NCI-H2107 treated with DMSO at 0.1 percent for 48 hours (cell line): ENCODE data around the gene MUC6.

Experiments used
- DNase-seq: peaks from one replicate; lab custom pipeline; 2025; ENCODE audit not compliant: unreplicated experiment; lab: John Stamatoyannopoulos, UW

The MUC6 gene, protein sequence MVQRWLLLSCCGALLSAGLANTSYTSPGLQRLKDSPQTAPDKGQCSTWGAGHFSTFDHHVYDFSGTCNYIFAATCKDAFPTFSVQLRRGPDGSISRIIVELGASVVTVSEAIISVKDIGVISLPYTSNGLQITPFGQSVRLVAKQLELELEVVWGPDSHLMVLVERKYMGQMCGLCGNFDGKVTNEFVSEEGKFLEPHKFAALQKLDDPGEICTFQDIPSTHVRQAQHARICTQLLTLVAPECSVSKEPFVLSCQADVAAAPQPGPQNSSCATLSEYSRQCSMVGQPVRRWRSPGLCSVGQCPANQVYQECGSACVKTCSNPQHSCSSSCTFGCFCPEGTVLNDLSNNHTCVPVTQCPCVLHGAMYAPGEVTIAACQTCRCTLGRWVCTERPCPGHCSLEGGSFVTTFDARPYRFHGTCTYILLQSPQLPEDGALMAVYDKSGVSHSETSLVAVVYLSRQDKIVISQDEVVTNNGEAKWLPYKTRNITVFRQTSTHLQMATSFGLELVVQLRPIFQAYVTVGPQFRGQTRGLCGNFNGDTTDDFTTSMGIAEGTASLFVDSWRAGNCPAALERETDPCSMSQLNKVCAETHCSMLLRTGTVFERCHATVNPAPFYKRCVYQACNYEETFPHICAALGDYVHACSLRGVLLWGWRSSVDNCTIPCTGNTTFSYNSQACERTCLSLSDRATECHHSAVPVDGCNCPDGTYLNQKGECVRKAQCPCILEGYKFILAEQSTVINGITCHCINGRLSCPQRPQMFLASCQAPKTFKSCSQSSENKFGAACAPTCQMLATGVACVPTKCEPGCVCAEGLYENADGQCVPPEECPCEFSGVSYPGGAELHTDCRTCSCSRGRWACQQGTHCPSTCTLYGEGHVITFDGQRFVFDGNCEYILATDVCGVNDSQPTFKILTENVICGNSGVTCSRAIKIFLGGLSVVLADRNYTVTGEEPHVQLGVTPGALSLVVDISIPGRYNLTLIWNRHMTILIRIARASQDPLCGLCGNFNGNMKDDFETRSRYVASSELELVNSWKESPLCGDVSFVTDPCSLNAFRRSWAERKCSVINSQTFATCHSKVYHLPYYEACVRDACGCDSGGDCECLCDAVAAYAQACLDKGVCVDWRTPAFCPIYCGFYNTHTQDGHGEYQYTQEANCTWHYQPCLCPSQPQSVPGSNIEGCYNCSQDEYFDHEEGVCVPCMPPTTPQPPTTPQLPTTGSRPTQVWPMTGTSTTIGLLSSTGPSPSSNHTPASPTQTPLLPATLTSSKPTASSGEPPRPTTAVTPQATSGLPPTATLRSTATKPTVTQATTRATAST (N-terminal part only)

DNA sequence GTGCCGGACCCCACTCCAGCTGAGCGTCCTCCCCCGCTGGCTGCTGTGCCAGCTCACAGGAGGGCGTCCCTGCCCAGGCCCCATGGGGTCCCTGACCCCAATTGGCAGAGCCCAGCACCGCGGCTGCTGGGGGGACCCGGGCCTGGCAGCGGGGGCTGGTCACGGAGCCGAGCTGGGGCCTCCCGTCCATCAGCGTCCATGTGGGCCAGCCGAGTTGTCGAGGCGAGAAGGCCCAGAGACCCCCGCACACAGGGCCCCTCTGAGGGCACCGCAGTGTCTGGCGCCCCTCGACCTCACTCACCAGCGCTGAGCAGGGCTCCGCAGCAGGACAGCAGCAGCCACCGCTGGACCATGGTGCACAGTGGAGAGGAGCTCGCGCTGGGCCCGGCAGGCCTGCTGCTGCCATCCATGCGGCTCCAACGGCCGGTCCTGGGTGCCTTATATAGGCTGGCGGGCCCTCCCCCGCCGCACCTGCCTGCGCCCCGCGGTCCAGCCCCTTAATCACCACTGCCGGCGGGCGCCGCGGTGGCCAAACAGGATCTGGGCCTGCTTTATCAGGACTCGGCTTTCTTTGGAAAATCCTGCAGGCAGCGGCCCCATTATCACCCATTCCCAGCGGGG lies at the start of gene MUC6:
MUC6 (minus strand) TSS at position 416 of the 621 bp plus-strand sequence; CDS start at position 353, 63 bp downstream.
- DNase-seq = no peak

DNA sequence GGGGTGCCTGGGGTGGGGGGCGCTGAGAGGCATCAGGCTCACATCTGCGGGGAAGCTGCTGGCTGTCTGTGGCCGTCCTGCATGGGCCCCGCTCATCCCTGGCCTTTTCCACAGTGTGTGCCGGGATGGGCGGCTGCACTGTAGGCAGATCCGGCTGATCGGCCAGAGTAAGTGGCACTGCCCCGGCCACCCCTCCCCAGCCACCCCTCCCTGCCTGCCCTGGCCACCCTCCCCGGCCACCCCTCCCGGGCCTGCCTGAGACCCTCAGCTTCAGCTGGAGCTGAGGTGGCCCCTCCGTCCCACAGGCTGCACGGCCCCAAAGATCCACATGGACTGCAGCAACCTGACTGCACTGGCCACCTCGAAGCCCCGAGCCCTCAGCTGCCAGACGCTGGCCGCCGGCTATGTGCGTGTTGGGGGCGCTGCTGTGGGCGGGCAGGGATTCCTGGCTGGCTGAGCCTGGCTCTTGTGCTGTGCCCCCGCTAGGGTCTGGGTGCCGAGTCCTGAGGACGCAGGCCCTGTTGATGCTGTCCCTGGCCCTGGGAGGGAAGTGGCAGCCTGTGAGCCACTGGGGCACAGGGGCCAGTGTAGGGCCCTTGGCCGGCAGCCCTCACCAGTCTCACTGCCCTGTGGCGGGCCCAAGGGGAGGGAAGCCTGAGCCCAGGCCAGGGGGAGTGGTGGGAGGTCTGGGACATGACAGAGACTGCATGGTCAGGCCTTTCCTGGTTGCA lies 49.1 kb upstream of the MUC6 start:
- DNase-seq = no peak

GRCh38 chr11:1084561-1085439 lies 48.3 kb upstream of the MUC6 start:
- no peak for DNase-seq

DNA sequence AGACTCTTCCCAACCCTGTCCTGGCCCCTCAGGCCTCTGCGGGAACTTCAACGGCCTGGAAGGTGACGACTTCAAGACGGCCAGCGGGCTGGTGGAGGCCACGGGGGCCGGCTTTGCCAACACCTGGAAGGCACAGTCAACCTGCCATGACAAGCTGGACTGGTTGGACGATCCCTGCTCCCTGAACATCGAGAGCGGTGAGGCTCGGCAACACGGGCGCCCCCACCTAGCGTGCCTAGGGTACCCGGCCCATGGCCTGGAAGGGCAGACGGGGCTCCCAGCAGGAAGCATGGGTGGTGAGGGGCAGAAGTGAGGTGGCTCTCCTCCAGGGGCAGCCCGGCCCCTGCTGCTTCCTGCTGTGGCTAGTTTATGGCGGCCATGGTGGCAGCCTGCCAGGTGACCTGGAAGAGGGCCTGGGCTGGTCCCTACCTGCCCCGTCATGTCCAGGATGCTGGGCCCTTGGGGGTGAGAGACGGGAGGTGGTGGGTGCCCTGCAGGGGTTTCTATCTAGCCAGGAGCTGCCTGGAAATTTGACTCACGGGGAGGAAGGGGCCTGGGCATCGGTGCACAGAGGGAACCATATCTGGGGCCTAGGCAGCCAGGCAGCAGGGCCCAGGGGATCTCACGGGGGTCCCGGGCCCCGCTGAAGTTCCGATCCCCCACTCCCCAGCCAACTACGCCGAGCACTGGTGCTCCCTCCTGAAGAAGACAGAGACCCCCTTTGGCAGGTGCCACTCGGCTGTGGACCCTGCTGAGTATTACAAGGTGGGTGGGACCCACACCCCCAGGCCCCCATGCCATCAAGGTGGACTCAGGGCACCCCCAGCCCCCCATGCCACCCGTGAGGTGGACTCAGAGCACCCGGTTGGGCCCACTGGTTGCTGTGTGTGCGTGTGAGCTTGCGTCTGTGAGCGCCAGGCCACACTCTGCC lies 47.4 kb upstream of the MUC6 start:
- DNase-seq = no peak

DNA sequence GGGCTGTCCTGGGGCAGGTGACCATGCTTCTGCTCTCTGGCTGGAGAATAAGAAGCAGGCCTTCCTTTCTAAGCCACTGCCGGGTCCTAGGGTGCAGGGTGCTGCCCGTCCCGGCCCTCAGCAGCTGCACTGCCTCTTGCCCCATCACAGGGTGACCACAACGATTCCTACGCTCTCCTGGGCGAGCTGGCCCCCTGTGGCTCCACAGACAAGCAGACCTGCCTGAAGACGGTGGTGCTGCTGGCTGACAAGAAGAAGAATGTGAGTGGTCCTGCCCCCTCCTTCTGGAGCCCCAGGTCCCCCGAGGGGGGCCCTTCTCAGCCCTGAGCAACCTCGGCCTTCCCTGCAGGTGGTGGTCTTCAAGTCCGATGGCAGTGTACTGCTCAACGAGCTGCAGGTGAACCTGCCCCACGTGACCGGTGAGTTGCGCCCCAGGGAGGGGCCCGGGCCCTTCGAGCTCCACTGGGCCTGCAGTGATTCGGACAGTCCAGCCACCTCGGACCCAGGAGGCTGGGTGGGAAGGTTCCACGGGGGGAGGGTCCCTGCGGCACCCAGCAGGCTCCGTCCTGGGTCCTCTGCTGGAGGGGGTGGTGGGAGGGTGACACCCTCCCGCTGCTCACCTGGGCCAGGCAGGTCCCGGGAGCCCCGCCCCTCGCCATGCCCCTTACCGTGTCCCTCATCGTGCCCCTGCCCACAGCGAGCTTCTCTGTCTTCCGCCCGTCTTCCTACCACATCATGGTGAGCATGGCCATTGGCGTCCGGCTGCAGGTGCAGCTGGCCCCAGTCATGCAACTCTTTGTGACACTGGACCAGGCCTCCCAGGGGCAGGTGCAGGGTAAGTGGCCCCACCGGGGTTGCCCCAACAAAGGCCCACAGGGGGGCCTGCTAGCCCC lies 46.5 kb upstream of the MUC6 start:
- no peak for DNase-seq

DNA sequence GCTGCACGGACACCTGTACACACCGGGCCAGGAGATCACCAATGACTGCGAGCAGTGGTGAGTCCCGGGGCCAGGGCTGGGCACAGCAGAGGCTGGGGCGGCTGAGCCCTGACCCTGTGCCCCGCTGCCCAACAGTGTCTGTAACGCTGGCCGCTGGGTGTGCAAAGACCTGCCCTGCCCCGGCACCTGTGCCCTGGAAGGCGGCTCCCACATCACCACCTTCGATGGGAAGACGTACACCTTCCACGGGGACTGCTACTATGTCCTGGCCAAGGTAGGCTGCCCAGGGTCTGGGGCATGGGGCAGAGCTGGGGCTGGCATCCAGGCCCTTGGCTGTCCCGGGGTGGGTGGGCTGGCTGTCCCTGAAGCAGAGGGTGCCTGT lies 45.8 kb upstream of the MUC6 start:
- no peak for DNase-seq

DNA sequence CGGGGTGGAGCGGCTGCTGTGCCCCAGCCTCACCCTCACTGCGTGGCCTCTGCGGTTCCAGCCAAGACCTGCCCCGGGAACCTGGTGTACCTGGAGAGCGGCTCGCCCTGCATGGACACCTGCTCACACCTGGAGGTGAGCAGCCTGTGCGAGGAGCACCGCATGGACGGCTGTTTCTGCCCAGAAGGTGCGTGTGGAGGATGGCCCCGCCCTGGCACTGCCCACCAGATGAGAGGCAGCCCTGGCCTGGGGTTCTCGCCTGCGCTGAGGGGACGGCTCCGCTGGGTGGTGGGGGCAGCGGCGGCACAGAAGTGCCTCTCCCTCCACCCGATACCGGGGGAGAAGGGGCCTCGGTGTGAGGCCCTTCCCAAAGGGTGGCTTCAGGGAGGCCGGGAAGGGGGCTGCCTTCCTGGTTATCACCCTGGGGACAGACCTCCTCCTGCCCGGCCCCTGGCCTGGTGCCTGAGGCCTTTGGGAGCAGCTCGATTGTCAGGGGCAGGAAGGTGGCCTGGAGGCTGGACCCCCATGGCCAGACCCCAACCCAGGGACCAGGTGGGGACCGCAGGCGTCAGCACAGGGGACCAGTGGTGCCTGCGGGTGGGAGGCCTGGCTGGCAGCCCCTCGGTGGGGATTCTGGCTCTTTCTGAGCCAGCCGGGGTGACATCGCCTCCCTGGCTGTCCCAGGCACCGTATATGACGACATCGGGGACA lies 45.2 kb upstream of the MUC6 start:
- no peak for DNase-seq

DNA sequence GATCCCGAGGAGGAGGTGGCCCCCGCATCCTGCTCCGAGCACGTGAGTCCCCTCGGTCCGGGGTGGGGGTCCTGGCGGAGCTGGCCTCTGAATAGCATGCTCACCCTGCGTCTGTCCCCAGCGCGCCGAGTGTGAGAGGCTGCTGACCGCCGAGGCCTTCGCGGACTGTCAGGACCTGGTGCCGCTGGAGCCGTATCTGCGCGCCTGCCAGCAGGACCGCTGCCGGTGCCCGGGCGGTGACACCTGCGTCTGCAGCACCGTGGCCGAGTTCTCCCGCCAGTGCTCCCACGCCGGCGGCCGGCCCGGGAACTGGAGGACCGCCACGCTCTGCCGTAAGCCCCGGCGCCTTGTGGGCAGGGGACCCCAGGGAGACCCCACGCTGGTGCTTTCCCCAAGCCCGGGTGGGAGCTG lies 41.7 kb upstream of the MUC6 start:
- DNase-seq = no peak

GRCh38 chr11:1077417-1078119 lies 41.0 kb upstream of the MUC6 start:
- DNase-seq = no peak

- DNase-seq = no peak
Measured at GRCh38 chr11:1077033-1077416, 40.5 kb upstream of the MUC6 start.

DNA sequence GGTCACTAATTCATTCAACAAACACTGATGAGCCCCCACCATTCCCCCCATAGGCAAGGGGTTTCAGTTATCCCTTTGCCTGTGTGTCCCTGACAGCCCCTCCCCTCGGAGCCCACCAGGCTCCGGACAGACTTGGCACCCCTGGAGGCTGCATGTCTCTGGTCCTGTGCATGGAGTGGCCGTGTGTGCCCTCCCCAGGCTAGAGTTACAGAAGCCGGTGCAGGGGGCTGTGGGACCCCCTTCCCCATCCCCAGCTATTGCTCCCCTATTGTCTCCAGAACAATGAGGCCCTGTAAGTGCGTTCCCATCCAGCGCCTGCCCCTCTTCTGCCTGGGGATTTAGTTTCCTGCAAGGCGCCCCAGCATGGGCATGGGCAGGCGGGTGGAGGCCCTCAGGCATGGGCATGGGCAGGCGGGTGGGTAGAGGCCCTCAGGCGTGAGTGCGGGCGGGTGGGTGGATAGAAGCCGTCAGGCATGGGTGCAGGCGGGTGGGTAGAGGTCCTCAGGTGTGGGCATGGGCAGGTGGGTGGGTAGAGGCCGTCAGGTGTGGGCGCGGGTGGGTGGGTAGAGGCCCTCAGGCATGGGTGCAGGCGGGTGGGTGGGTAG lies 39.6 kb upstream of the MUC6 start:
- no peak for DNase-seq

DNA sequence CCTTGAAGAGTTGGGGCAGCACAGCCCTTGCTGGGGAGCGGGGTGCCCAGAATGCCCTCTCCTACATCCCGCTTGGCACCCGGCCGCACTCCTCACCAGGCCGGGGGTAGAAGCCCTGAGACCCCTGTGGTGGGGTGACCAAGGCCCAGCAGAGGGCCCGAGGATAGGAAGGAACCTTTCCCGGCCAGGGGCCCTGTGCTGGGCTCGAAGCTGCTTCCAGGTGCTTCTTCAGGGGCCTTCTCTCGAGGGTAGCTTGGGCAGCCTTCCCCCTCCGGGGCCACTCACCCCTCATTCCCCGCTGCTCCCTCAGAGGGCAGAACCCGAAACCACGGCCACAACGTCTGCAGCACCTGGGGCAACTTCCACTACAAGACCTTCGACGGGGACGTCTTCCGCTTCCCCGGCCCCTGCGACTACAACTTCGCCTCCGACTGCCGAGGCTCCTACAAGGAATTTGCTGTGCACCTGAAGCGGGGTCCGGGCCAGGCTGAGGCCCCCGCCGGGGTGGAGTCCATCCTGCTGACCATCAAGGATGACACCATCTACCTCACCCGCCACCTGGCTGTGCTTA lies 38.9 kb upstream of the MUC6 start:
- DNase-seq = no peak

- no peak for DNase-seq
Measured at GRCh38 chr11:1074244-1075221, 38.0 kb upstream of the MUC6 start, which contains the start of gene MUC2. MUC2 (plus strand) TSS chr11:1074874.

GRCh38 chr11:1073851-1074243 lies 37.3 kb upstream of the MUC6 start:
- no peak for DNase-seq
